Gastroesophageal sphincter (tissue), 4 donors: ENCODE results near the gene SERTAD2. TPM values are rescaled to one million over a fixed set of nuclear protein-coding genes. Genes with fewer than 3 reads are reported as not detected.
A peak's percentile ranks its signal among the peaks of the same experiment; 100 is the strongest.

ENCODE experiments used
- ATAC-seq: fragments of 150-250 bp; one replicate; pipeline ENCODE4 v1.9.1; 2016; ENCODE audit warnings: mild to moderate bottlenecking, moderate library complexity
- H3K27ac ChIP-seq, 4 donors: fragments of 200-600 bp; sonication (generic) in 3 of 4; 1 replicate in 3 of 4; 2 replicates in 1 of 4; pipeline ENCODE4 v1.5.1; 2016 to 2019
- H3K27me3 ChIP-seq: fragments of 200-600 bp; sonication (generic); one replicate; pipeline ENCODE4 v1.5.1; 2019
- H3K36me3 ChIP-seq, 2 donors: fragments of 200-600 bp; sonication (generic); one replicate each; pipeline ENCODE4 v1.5.1; 2019; ENCODE audit warnings: control low read depth in 1 of 2
- H3K4me1 ChIP-seq, 3 donors: fragments of 200-600 bp; sonication (generic); 1 replicate in 2 of 3; 2 replicates in 1 of 3; pipeline ENCODE4 v1.5.1; 2016 to 2019; ENCODE audit warnings: control low read depth in 2 of 3
- H3K4me3 ChIP-seq, 2 donors: fragments of 200-600 bp; sonication (generic); one replicate each; pipeline ENCODE4 v1.5.1; 2019; ENCODE audit warnings: mild to moderate bottlenecking in 1 of 2, moderate library complexity in 1 of 2
- H3K9me3 ChIP-seq, 3 donors: fragments of 200-600 bp; sonication (generic); one replicate each; pipeline ENCODE4 v1.5.1; 2017 to 2019; ENCODE audit warnings: control low read depth in 2 of 3
- CTCF ChIP-seq, 4 experiments: fragments of 200-600 bp in 2 of 4; fragments of 450-650 bp in 2 of 4; sonication (generic) in 1 of 4; IDR thresholded peaks; one replicate each; pipeline ENCODE4 v1.5.1; 2017 to 2019; ENCODE audit warnings: antibody characterized with exemption in 4 of 4, mild to moderate bottlenecking in 2 of 4, moderate library complexity in 2 of 4
- EP300 ChIP-seq: sonication (generic); formaldehyde crosslinking; IDR thresholded peaks from one replicate; pipeline ENCODE4 v1.6.1; 2017; ENCODE audit warnings: antibody characterized with exemption, mild to moderate bottlenecking
- POLR2A ChIP-seq, 2 donors: fragments of 450-650 bp; IDR thresholded peaks; one replicate each; pipeline ENCODE4 v1.6.1; 2017; ENCODE audit warnings: antibody characterized with exemption in 2 of 2, mild to moderate bottlenecking in 2 of 2, moderate library complexity in 1 of 2
- POLR2AphosphoS5 ChIP-seq: sonication (generic); formaldehyde crosslinking; IDR thresholded peaks from one replicate; pipeline ENCODE4 v1.6.1; 2017; ENCODE audit warnings: antibody characterized with exemption
- WGBS, 2 donors: methylation state at CpG; one replicate each; pipeline ENCODE4 v1.1.5; 2018; ENCODE audit warnings: low coverage in 1 of 2; 5-methylcytosine and 5-hydroxymethylcytosine counted together
- total RNA-seq, 4 donors: library from RNA; depleted of rRNA; stranded (reverse); fragments of >200 nt; gene quantifications; one replicate each; pipeline ENCODE4 v1.1.0, GENCODE V29; 2016

The SERTAD2 gene
- total RNA-seq, 4 donors from 2014 or later: 13.9 to 18.5 (median 15.6) TPM

GRCh38 chr2:64631771-64632170 lies 21.9 kb downstream of the SERTAD2 start:
- H3K36me3 ChIP-seq: peaks cover 0 to 46% of the 10 kb centered on the region in 2 donors
- H3K27me3 ChIP-seq: no peaks in the 10 kb centered on the region
- H3K4me3 ChIP-seq: no peak overlapping the region
- no peak overlapping the region for H3K27ac ChIP-seq
- 78 to 86% methylated on average over 3 of the region's 3 CpGs for WGBS, 2 donors
- H3K9me3 ChIP-seq: no peaks in the 10 kb centered on the region
- H3K4me1 ChIP-seq: peaks cover 0 to 50% (median 0%) of the 10 kb centered on the region in 3 donors
- ATAC-seq: no peak
- TF ChIP-seq POLR2A (IDR thresholded peaks at IDR 0.05) (no peak), CTCF (IDR thresholded peaks at IDR 0.05) (no peak), EP300 (no peak), POLR2AphosphoS5 (no peak)

GRCh38 chr2:64630752-64631151 lies 23.0 kb downstream of the SERTAD2 start:
- Histone ChIP-seq H3K27me3 (no peaks in the 10 kb centered on the region), H3K9me3 (no peaks in the 10 kb centered on the region), H3K4me3 (no peak overlapping the region), H3K36me3 (peaks cover 0 to 37% of the 10 kb centered on the region in 2 donors), H3K27ac (no peak overlapping the region), H3K4me1 (peaks cover 0 to 40% (median 0%) of the 10 kb centered on the region in 3 donors)
- no peak for ATAC-seq
- WGBS, 2 donors: 84 to 97% methylated on average over 5 to 10 of the region's 10 CpGs
- TF ChIP-seq POLR2AphosphoS5 (no peak), EP300 (no peak), POLR2A (IDR thresholded peaks at IDR 0.05) (no peak), CTCF (IDR thresholded peaks at IDR 0.05) (no peak)

GRCh38 chr2:64629875-64630274 lies 23.8 kb downstream of the SERTAD2 start:
- Histone ChIP-seq H3K36me3 (peaks cover 0 to 28% of the 10 kb centered on the region in 2 donors), H3K4me1 (peaks cover 0 to 33% (median 0%) of the 10 kb centered on the region in 3 donors), H3K27me3 (no peaks in the 10 kb centered on the region), H3K4me3 (no peak overlapping the region), H3K27ac (no peak overlapping the region), H3K9me3 (no peaks in the 10 kb centered on the region)
- TF ChIP-seq EP300 (no peak), CTCF (IDR thresholded peaks at IDR 0.05) (no peak), POLR2A (IDR thresholded peaks at IDR 0.05) (no peak), POLR2AphosphoS5 (no peak)
- no peak for ATAC-seq
- WGBS, 2 donors: 92 to 100% methylated on average over 1 to 7 of the region's 7 CpGs

GRCh38 chr2:64629329-64629781 lies 24.4 kb downstream of the SERTAD2 start:
- Histone ChIP-seq H3K27me3 (no peaks in the 10 kb centered on the region), H3K4me3 (no peak overlapping the region), H3K36me3 (peaks cover 0 to 23% of the 10 kb centered on the region in 2 donors), H3K9me3 (no peaks in the 10 kb centered on the region), H3K27ac (no peak overlapping the region), H3K4me1 (peaks cover 0 to 28% (median 0%) of the 10 kb centered on the region in 3 donors)
- ATAC-seq: no peak
- TF ChIP-seq POLR2AphosphoS5 (no peak), EP300 (no peak)
- WGBS, 2 donors: 81 to 84% methylated on average over 6 to 7 of the region's 10 CpGs

- H3K27me3 ChIP-seq: no peaks in the 10 kb centered on the region
- TF ChIP-seq CTCF (IDR thresholded peaks at IDR 0.05) (no peak), POLR2A (IDR thresholded peaks at IDR 0.05) (no peak), EP300 (no peak), POLR2AphosphoS5 (no peak)
- H3K4me3 ChIP-seq: no peak overlapping the region
- H3K36me3 ChIP-seq: peaks cover 0 to 12% of the 10 kb centered on the region in 2 donors
- no peak for ATAC-seq
- WGBS, 2 donors: 91 to 92% methylated on average over 9 to 12 of the region's 14 CpGs
- H3K9me3 ChIP-seq: no peaks in the 10 kb centered on the region
- peaks cover 0 to 17% (median 0%) of the 10 kb centered on the region in 3 donors for H3K4me1 ChIP-seq
- H3K27ac ChIP-seq: peak overlapping the region in 1 of 4 donors; percentile 5
These were observed 25.6 kb downstream of the SERTAD2 start for GRCh38 chr2:64627860-64628841.
